Neuronal stem cell (in vitro differentiated cells): ENCODE data around the gene ERG28.

Experiments used
- DNase-seq: peaks from one replicate; pipeline ENCODE4 v3.0.0-alpha.2; 2013; ENCODE audit warnings: low spot score
- H2AFZ ChIP-seq: one replicate; pipeline ENCODE4 v1.6.1; 2013; ENCODE audit warnings: mild to moderate bottlenecking, low read length, inconsistent platforms
- H2AK5ac ChIP-seq: 2 replicates; pipeline ENCODE4 v1.6.1; 2013; ENCODE audit warnings: low read depth, mild to moderate bottlenecking, inconsistent platforms, low read length, moderate library complexity, mixed read lengths
- H2BK120ac ChIP-seq: 2 replicates; pipeline ENCODE4 v1.6.1; 2013; ENCODE audit warnings: low read depth, mild to moderate bottlenecking, inconsistent platforms, low read length, moderate library complexity, mixed read lengths
- H2BK12ac ChIP-seq: one replicate; pipeline ENCODE4 v1.6.1; 2013; ENCODE audit warnings: low read length, inconsistent platforms
- H2BK15ac ChIP-seq: 2 replicates; pipeline ENCODE4 v1.6.1; 2013; ENCODE audit warnings: mild to moderate bottlenecking, low read length, inconsistent platforms, mixed read lengths
- H2BK5ac ChIP-seq: one replicate; pipeline ENCODE4 v1.6.1; 2013; ENCODE audit warnings: inconsistent platforms, mild to moderate bottlenecking, low read length, moderate library complexity
- H3K14ac ChIP-seq: one replicate; pipeline ENCODE4 v1.6.1; 2013; ENCODE audit warnings: low read length, inconsistent platforms
- H3K18ac ChIP-seq: 2 replicates; pipeline ENCODE4 v1.6.1; 2013; ENCODE audit warnings: low read length, inconsistent platforms
- H3K23ac ChIP-seq: 2 replicates; pipeline ENCODE4 v1.6.1; 2013; ENCODE audit warnings: low read depth, mild to moderate bottlenecking, mixed read lengths, low read length, inconsistent platforms; ENCODE audit not compliant: poor library complexity
- H3K27ac ChIP-seq: replicated peaks from 3 replicates; pipeline ENCODE4 v1.5.1; 2013; ENCODE audit warnings: low read length, inconsistent platforms
- H3K27me3 ChIP-seq, 3 experiments: 2 replicates each; pipeline ENCODE4 v1.6.1; 2013; ENCODE audit warnings: low read length in 3 of 3, mild to moderate bottlenecking in 2 of 3, inconsistent platforms in 1 of 3, low read depth in 1 of 3, mixed read lengths in 1 of 3, moderate library complexity in 1 of 3; ENCODE audit not compliant: control insufficient read depth in 3 of 3, insufficient read depth in 3 of 3
- H3K36me3 ChIP-seq, 2 donors: replicated peaks in 1 of 2; 2 replicates each; pipeline ENCODE4 v1.6.1; 2013; ENCODE audit warnings: low read length in 2 of 2; ENCODE audit not compliant: control insufficient read depth in 2 of 2, insufficient read depth in 2 of 2
- H3K4ac ChIP-seq: 2 replicates; pipeline ENCODE4 v1.6.1; 2013; ENCODE audit warnings: inconsistent platforms, mild to moderate bottlenecking, low read length, moderate library complexity
- H3K4me1 ChIP-seq, 2 donors: 1 replicate in 1 of 2; 2 replicates in 1 of 2; pipeline ENCODE4 v1.6.1; 2013; ENCODE audit warnings: low read length in 2 of 2, low read depth in 1 of 2; ENCODE audit not compliant: control insufficient read depth in 2 of 2, insufficient read depth in 1 of 2
- H3K4me2 ChIP-seq: one replicate; pipeline ENCODE4 v1.6.1; 2013; ENCODE audit warnings: mild to moderate bottlenecking, low read length, inconsistent platforms; ENCODE audit not compliant: insufficient read depth, poor library complexity, severe bottlenecking
- H3K4me3 ChIP-seq, 2 donors: 2 replicates each; pipeline ENCODE4 v1.5.1; 2013; ENCODE audit warnings: low read length in 2 of 2, mild to moderate bottlenecking in 2 of 2, inconsistent platforms in 1 of 2, moderate library complexity in 1 of 2
- H3K79me1 ChIP-seq: one replicate; pipeline ENCODE4 v1.6.1; 2013; ENCODE audit warnings: low read depth, mild to moderate bottlenecking, inconsistent platforms, low read length, moderate library complexity
- H3K9ac ChIP-seq: one replicate; pipeline ENCODE4 v1.6.1; 2013; ENCODE audit warnings: mild to moderate bottlenecking, low read depth, low read length, inconsistent platforms; ENCODE audit not compliant: poor library complexity
- H3K9me3 ChIP-seq, 2 donors: replicated peaks in 1 of 2; 2 replicates each; pipeline versions ENCODE3 to v1.6.1; 2013; ENCODE audit warnings: low read length in 2 of 2, mild to moderate bottlenecking in 2 of 2, inconsistent platforms in 1 of 2, low read depth in 1 of 2, mixed read lengths in 1 of 2, moderate library complexity in 1 of 2; ENCODE audit not compliant: control insufficient read depth in 2 of 2, insufficient read depth in 1 of 2
- H4K8ac ChIP-seq: one replicate; pipeline ENCODE4 v1.6.1; 2013; ENCODE audit warnings: low read depth, mild to moderate bottlenecking, inconsistent platforms, low read length, moderate library complexity
- H4K91ac ChIP-seq: one replicate; pipeline ENCODE4 v1.6.1; 2013; ENCODE audit warnings: low read length, low read depth, mild to moderate bottlenecking, inconsistent platforms; ENCODE audit not compliant: poor library complexity
- WGBS, 2 donors: extraction: QIAGEN DNeasy Blood & Tissue Kit; methylation state at CpG; one replicate each; pipeline ENCODE4 v1.1.7; 2013; ENCODE audit warnings: missing lambda C conversion rate in 2 of 2, mixed read lengths in 1 of 2; ENCODE audit not compliant: insufficient read length in 2 of 2, insufficient replicate concordance in 1 of 2; ENCODE audit errors: extremely low coverage in 2 of 2; 5-methylcytosine and 5-hydroxymethylcytosine counted together

Gene ERG28

DNA sequence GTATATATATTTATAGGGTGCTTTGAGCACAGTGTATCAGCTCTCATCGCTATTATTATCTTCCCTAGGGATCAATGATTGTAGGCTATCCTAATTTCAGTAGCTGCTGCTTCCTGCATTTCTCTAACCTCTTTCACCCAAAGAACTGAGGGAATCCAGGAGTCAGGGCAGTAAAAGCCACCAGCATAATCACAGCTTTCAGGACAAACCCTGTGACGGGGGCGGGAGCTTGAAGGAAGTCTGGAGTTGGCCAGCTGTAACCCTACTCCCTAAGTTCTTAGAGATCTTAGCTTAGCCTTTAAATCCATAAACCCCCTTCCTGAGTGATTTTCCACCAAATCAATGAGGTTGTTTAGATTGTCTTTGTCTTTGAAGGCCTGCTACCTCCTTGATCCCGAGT, 48.5 kb downstream of the ERG28 start:
- Histone ChIP-seq H2BK5ac (no peak overlapping the region), H3K23ac (no peak overlapping the region), H3K14ac (no peak overlapping the region), H4K8ac (no peak overlapping the region), H2BK120ac (no peak overlapping the region), H3K18ac (no peak overlapping the region), H3K4me3 (no peak overlapping the region), H3K27me3 (no peaks in the 10 kb centered on the region), H2BK12ac (no peak overlapping the region), H3K4me1 (peaks cover 3% of the 10 kb centered on the region in 2 donors), H3K9me3 (peaks cover 1 to 11% of the 10 kb centered on the region in 2 donors), H2AFZ (peak overlapping the region; percentile 32), H3K36me3 (no peaks in the 10 kb centered on the region), H2AK5ac (no peak overlapping the region), H3K79me1 (no peaks in the 10 kb centered on the region), H4K91ac (no peak overlapping the region), H3K4ac (no peak overlapping the region), H2BK15ac (no peak overlapping the region), H3K9ac (no peak overlapping the region), H3K27ac (no peak overlapping the region), H3K4me2 (no peak overlapping the region)
- no CpG with 5 or more reads among the region's 4 CpGs for WGBS, 2 donors
- DNase-seq = no peak

DNA sequence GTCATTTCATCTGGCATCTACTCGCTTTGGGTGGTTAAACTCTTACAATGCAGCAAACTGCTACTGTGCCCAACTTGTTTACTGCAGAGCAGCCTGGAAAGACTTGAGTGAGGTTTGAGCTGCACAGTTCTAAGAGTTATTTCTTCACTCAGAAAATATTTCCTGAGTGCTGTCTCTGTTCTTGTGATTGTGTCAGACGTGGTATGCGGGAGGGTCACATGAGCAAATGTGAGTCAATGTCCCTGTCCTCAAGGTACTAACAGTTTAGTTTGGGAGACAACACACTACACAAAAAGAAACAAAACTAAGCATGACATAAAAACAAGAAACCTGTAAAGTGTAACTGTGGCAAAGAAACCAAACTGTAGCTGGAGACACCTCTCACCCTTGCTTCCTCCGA, 49.8 kb downstream of the ERG28 start:
- H4K91ac ChIP-seq = no peak overlapping the region
- no peak overlapping the region for H3K14ac ChIP-seq
- no peak overlapping the region for H3K4me2 ChIP-seq
- H2BK5ac ChIP-seq = no peak overlapping the region
- no peak overlapping the region for H2AK5ac ChIP-seq
- no peaks in the 10 kb centered on the region for H3K36me3 ChIP-seq
- H3K9me3 ChIP-seq = peaks cover 1 to 11% of the 10 kb centered on the region in 2 donors
- no peak overlapping the region for H3K4ac ChIP-seq
- peaks cover 3% of the 10 kb centered on the region in 2 donors for H3K4me1 ChIP-seq
- no peak overlapping the region for H2BK120ac ChIP-seq
- no peak overlapping the region for H3K9ac ChIP-seq
- DNase-seq = no peak
- H3K4me3 ChIP-seq = no peak overlapping the region
- H2AFZ ChIP-seq = no peak overlapping the region
- WGBS, 2 donors = no CpG with 5 or more reads among the region's 4 CpGs
- no peaks in the 10 kb centered on the region for H3K79me1 ChIP-seq
- no peak overlapping the region for H2BK15ac ChIP-seq
- no peak overlapping the region for H2BK12ac ChIP-seq
- no peak overlapping the region for H4K8ac ChIP-seq
- no peak overlapping the region for H3K23ac ChIP-seq
- no peaks in the 10 kb centered on the region for H3K27me3 ChIP-seq
- no peak overlapping the region for H3K18ac ChIP-seq
- H3K27ac ChIP-seq = no peak overlapping the region

- no peak overlapping the region for H4K8ac ChIP-seq
- H3K4ac ChIP-seq = no peak overlapping the region
- no peaks in the 10 kb centered on the region for H3K79me1 ChIP-seq
- H3K14ac ChIP-seq = no peak overlapping the region
- no peaks in the 10 kb centered on the region for H3K27me3 ChIP-seq
- H3K27ac ChIP-seq = no peak overlapping the region
- no peak for DNase-seq
- H2AFZ ChIP-seq = no peak overlapping the region
- H3K4me3 ChIP-seq = no peak overlapping the region
- no peak overlapping the region for H3K23ac ChIP-seq
- H2BK15ac ChIP-seq = no peak overlapping the region
- no peak overlapping the region for H2BK12ac ChIP-seq
- H3K18ac ChIP-seq = no peak overlapping the region
- no peak overlapping the region for H2BK5ac ChIP-seq
- H3K36me3 ChIP-seq = no peaks in the 10 kb centered on the region
- no peak overlapping the region for H2AK5ac ChIP-seq
- WGBS, 2 donors = no CpG with 5 or more reads among the region's 9 CpGs
- H3K4me1 ChIP-seq = peaks cover 3% of the 10 kb centered on the region in 2 donors
- H3K4me2 ChIP-seq = no peak overlapping the region
- H4K91ac ChIP-seq = no peak overlapping the region
- H3K9me3 ChIP-seq = peaks cover 0 to 11% of the 10 kb centered on the region in 2 donors
- no peak overlapping the region for H3K9ac ChIP-seq
- H2BK120ac ChIP-seq = no peak overlapping the region
These were observed 50.8 kb downstream of the ERG28 start for GRCh38 chr14:75609606-75610475.

- Histone ChIP-seq H4K91ac (no peak overlapping the region), H2BK12ac (no peak overlapping the region), H3K4me2 (no peak overlapping the region), H3K36me3 (no peaks in the 10 kb centered on the region), H3K79me1 (no peaks in the 10 kb centered on the region), H3K9me3 (peaks cover 0 to 11% of the 10 kb centered on the region in 2 donors), H3K9ac (no peak overlapping the region), H3K27me3 (no peaks in the 10 kb centered on the region), H2BK5ac (no peak overlapping the region), H3K23ac (no peak overlapping the region), H3K14ac (no peak overlapping the region), H2BK15ac (no peak overlapping the region), H2BK120ac (no peak overlapping the region), H4K8ac (no peak overlapping the region), H2AFZ (no peak overlapping the region), H3K4ac (no peak overlapping the region), H3K18ac (no peak overlapping the region), H3K27ac (no peak overlapping the region), H2AK5ac (no peak overlapping the region), H3K4me1 (peaks cover 3% of the 10 kb centered on the region in 2 donors), H3K4me3 (no peak overlapping the region)
- WGBS, 2 donors = no CpG with 5 or more reads among the region's 4 CpGs
- no peak for DNase-seq
These were observed 51.6 kb downstream of the ERG28 start for GRCh38 chr14:75609116-75609515.
